Caco-2 (cell line): ENCODE measurements around the gene FRMD3. TPM values are rescaled to one million over a fixed set of nuclear protein-coding genes. Genes with fewer than 3 reads are reported as not detected.

Experiments
- BruUV-seq: library from RNA; stranded (reverse); fragments of 400-500 nt; replicated peaks from 2 replicates; lab custom pipeline; 2021; lab: Mats Ljungman, UMichigan
- CTCF ChIA-PET: fragments of 300-600 bp; sonication (Branson Sonifier 250); formaldehyde crosslinking; loops from one replicate; lab custom pipeline; 2022; ENCODE audit warnings: antibody characterized with exemption; lab: Charles Lee
- POLR2A ChIA-PET: fragments of 300-600 bp; sonication (Branson Sonifier 250); formaldehyde crosslinking; loops from one replicate; lab custom pipeline; 2022; ENCODE audit warnings: antibody characterized with exemption; lab: Charles Lee
- DNase-seq, 2 experiments: peaks; one replicate each; pipeline versions ENCODE4 v3.0.0 to v3.0.0-alpha.2; 2020 to 2022
- H3K27me3 ChIP-seq: replicated peaks from 2 replicates; pipeline ENCODE4 v1.6.0; 2011; ENCODE audit warnings: low read length; ENCODE audit not compliant: control insufficient read depth, insufficient read depth
- H3K36me3 ChIP-seq: 2 replicates; pipeline ENCODE4 v1.5.1; 2011; ENCODE audit warnings: low read length; ENCODE audit not compliant: control insufficient read depth, insufficient read depth
- H3K4me1 ChIP-seq: fragments of 250-450 bp; sonication (Bioruptor Pico); 2 replicates; pipeline ENCODE4 v1.5.1; 2020; ENCODE audit warnings: mild to moderate bottlenecking
- H3K4me3 ChIP-seq: 2 replicates; pipeline ENCODE4 v1.5.1; 2011; ENCODE audit warnings: low read depth, mild to moderate bottlenecking, control low read depth, low read length
- H3K9me3 ChIP-seq: fragments of 250-450 bp; sonication (Bioruptor Pico); 2 replicates; pipeline ENCODE4 v1.5.1; 2020; ENCODE audit warnings: mild to moderate bottlenecking, moderate library complexity
- H3K27ac Mint-ChIP-seq: one replicate; pipeline ENCODE4 v1.8.0; 2022; ENCODE audit warnings: mixed read lengths; ENCODE audit not compliant: unreplicated experiment
- H3K27me3 Mint-ChIP-seq: one replicate; pipeline ENCODE4 v1.8.0; 2022; ENCODE audit warnings: mixed read lengths; ENCODE audit not compliant: insufficient read depth, unreplicated experiment
- H3K36me3 Mint-ChIP-seq: one replicate; pipeline ENCODE4 v1.8.0; 2022; ENCODE audit warnings: mild to moderate bottlenecking, mixed read lengths; ENCODE audit not compliant: insufficient read depth, unreplicated experiment
- H3K4me1 Mint-ChIP-seq: one replicate; pipeline ENCODE4 v1.8.0; 2022; ENCODE audit warnings: low read depth, mixed read lengths; ENCODE audit not compliant: unreplicated experiment
- H3K4me3 Mint-ChIP-seq: one replicate; pipeline ENCODE4 v1.8.0; 2022; ENCODE audit warnings: mild to moderate bottlenecking, moderate library complexity, mixed read lengths; ENCODE audit not compliant: unreplicated experiment
- H3K9me3 Mint-ChIP-seq: one replicate; pipeline ENCODE4 v1.8.0; 2022; ENCODE audit warnings: mixed read lengths; ENCODE audit not compliant: unreplicated experiment
- CTCF ChIP-seq, 2 experiments: fragments of 200-600 bp in 1 of 2; IDR thresholded peaks; 1 replicate in 1 of 2; 2 replicates in 1 of 2; pipeline versions ENCODE4 v1.5.1 to v1.8.0; 2011 to 2022; ENCODE audit warnings: antibody characterized with exemption in 1 of 2, control low read depth in 1 of 2, inconsistent platforms in 1 of 2, low read depth in 1 of 2, low read length in 1 of 2, mild to moderate bottlenecking in 1 of 2, moderate library complexity in 1 of 2; ENCODE audit not compliant: insufficient read depth in 1 of 2, severe bottlenecking in 1 of 2, unreplicated experiment in 1 of 2
- intact Hi-C: fragments of 100-400 bp; cut with micrococcal nuclease; formaldehyde crosslinking; loops from one replicate; pipeline ENCODE4 v1.10.0; 2022; ENCODE audit not compliant: unreplicated experiment
- total RNA-seq: library from RNA; stranded (reverse); gene quantifications from 2 replicates; pipeline ENCODE4 v1.2.3, GENCODE V29; 2022

FRMD3 gene
- total RNA-seq, 1 experiment from 2014 or later: not detected

- H3K27me3 ChIP-seq: no peaks in the 10 kb centered on the region
- H3K27me3 Mint-ChIP-seq: no peaks in the 10 kb centered on the region
- no peaks in the 10 kb centered on the region for H3K4me1 Mint-ChIP-seq
- no peak for DNase-seq
- BruUV-seq: no TSS peak
- POLR2A ChIA-PET: no interaction called here
- H3K4me3 ChIP-seq: no peak overlapping the region
- intact Hi-C loops: no loop called here
- no peaks in the 10 kb centered on the region for H3K36me3 Mint-ChIP-seq
- H3K9me3 ChIP-seq: no peaks in the 10 kb centered on the region
- no peak for TF ChIP-seq CTCF (IDR thresholded peaks at IDR 0.05; ENCODE audit: insufficient read depth in 1 of 2, low read depth in 1 of 2, low read length in 1 of 2, severe bottlenecking in 1 of 2, unreplicated experiment in 1 of 2)
- CTCF ChIA-PET: no interaction called here
- H3K9me3 Mint-ChIP-seq: no peaks in the 10 kb centered on the region
- H3K4me3 Mint-ChIP-seq: no peak overlapping the region
- no peaks in the 10 kb centered on the region for H3K4me1 ChIP-seq
- H3K36me3 ChIP-seq: no peaks in the 10 kb centered on the region
- no peak overlapping the region for H3K27ac Mint-ChIP-seq
Measured at GRCh38 chr9:83554278-83554677, 16.1 kb upstream of the FRMD3 start.

GRCh38 chr9:83544002-83544698, 5.9 kb upstream of the FRMD3 start:
- CTCF ChIA-PET: interaction anchor here (0.6 to 1.8 kb wide), 4 partner anchors 113 to 324 kb away, joined by 3 to 18 read pairs (median 4); no protein-coding TSS in a partner anchor
- no peaks in the 10 kb centered on the region for H3K4me1 Mint-ChIP-seq
- H3K27me3 ChIP-seq: no peaks in the 10 kb centered on the region
- H3K27me3 Mint-ChIP-seq: peaks cover 3% of the 10 kb centered on the region
- no peaks in the 10 kb centered on the region for H3K9me3 ChIP-seq
- H3K4me1 ChIP-seq: no peaks in the 10 kb centered on the region
- H3K9me3 Mint-ChIP-seq: no peaks in the 10 kb centered on the region
- peak in 1 of 2 experiments; percentile 48 for TF ChIP-seq CTCF (IDR thresholded peaks at IDR 0.05; ENCODE audit: insufficient read depth in 1 of 2, low read depth in 1 of 2, low read length in 1 of 2, severe bottlenecking in 1 of 2, unreplicated experiment in 1 of 2)
- no peak overlapping the region for H3K4me3 Mint-ChIP-seq
- H3K4me3 ChIP-seq: no peak overlapping the region
- H3K27ac Mint-ChIP-seq: no peak overlapping the region
- intact Hi-C loops: loop anchor here (1.0 kb wide), 2 partner anchors 210 to 345 kb away; no protein-coding TSS in a partner anchor
- H3K36me3 ChIP-seq: no peaks in the 10 kb centered on the region
- peak in 1 of 2 experiments; percentile 4 for DNase-seq
- POLR2A ChIA-PET: no interaction called here
- H3K36me3 Mint-ChIP-seq: no peaks in the 10 kb centered on the region
- no TSS peak for BruUV-seq

- no TSS peak for BruUV-seq
- H3K27me3 ChIP-seq: no peaks in the 10 kb centered on the region
- intact Hi-C loops: loop anchor here (1.0 kb wide), 1 partner anchor 205 kb away; no protein-coding TSS in a partner anchor
- H3K9me3 ChIP-seq: no peaks in the 10 kb centered on the region
- TF ChIP-seq CTCF (IDR thresholded peaks at IDR 0.05; ENCODE audit: insufficient read depth in 1 of 2, low read depth in 1 of 2, low read length in 1 of 2, severe bottlenecking in 1 of 2, unreplicated experiment in 1 of 2): peak in 1 of 2 experiments; percentile 4
- POLR2A ChIA-PET: no interaction called here
- no peak for DNase-seq
- Mint-ChIP-seq H3K27me3 (peaks cover 10% of the 10 kb centered on the region), H3K4me1 (no peaks in the 10 kb centered on the region), H3K27ac (no peak overlapping the region), H3K4me3 (peak overlapping the region; percentile 60), H3K36me3 (no peaks in the 10 kb centered on the region), H3K9me3 (no peaks in the 10 kb centered on the region)
- no peaks in the 10 kb centered on the region for H3K4me1 ChIP-seq
- CTCF ChIA-PET: interaction anchor here (1.0 kb wide), 1 partner anchor 205 kb away, joined by 7 read pairs; no protein-coding TSS in a partner anchor
- H3K36me3 ChIP-seq: no peaks in the 10 kb centered on the region
- no peak overlapping the region for H3K4me3 ChIP-seq
Measured at GRCh38 chr9:83538890-83539238, 663 bp upstream of the FRMD3 start.
